Measurements from ENCODE around the gene FAM193A.

Gene FAM193A

DNA sequence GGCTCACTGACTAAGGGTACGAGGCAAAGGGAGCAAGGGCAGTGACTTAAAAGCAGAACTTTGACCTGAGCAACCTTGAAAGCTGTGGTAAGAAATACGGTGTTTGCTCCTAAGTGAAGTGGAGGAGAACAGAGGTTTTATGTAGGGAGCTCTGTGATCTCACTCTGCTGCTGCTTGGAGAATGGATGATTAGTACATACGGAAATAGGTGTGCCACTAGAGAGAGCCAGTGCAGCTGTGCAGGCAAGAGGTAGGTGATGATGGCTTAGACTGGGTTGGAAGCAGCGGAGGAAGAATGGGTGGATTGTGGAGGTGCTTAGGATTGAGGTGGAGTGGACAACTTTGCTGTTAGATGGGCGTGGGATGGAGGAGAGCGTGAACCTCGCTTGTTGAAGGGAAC, 85.0 kb downstream of the FAM193A start:
- TF ChIP-seq, protein P1, sequence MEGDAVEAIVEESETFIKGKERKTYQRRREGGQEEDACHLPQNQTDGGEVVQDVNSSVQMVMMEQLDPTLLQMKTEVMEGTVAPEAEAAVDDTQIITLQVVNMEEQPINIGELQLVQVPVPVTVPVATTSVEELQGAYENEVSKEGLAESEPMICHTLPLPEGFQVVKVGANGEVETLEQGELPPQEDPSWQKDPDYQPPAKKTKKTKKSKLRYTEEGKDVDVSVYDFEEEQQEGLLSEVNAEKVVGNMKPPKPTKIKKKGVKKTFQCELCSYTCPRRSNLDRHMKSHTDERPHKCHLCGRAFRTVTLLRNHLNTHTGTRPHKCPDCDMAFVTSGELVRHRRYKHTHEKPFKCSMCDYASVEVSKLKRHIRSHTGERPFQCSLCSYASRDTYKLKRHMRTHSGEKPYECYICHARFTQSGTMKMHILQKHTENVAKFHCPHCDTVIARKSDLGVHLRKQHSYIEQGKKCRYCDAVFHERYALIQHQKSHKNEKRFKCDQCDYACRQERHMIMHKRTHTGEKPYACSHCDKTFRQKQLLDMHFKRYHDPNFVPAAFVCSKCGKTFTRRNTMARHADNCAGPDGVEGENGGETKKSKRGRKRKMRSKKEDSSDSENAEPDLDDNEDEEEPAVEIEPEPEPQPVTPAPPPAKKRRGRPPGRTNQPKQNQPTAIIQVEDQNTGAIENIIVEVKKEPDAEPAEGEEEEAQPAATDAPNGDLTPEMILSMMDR (IDR thresholded peaks at IDR 0.05; ENCODE audit: insufficient read depth, low read length, poor library complexity, severe bottlenecking) = no peak
- DNase-seq (ENCODE audit: extremely low read depth, insufficient read length) = no peak
- H3K27me3 ChIP-seq (replicated peaks; ENCODE audit: control insufficient read depth, insufficient read depth, low read length) = no peaks in the 10 kb centered on the region
- H3K4me3 ChIP-seq (replicated peaks; ENCODE audit: low read depth, low read length) = no peak overlapping the region
- H3K36me3 ChIP-seq (ENCODE audit: control insufficient read depth, insufficient read depth, low read length) = peaks cover 9% of the 10 kb centered on the region

DNA sequence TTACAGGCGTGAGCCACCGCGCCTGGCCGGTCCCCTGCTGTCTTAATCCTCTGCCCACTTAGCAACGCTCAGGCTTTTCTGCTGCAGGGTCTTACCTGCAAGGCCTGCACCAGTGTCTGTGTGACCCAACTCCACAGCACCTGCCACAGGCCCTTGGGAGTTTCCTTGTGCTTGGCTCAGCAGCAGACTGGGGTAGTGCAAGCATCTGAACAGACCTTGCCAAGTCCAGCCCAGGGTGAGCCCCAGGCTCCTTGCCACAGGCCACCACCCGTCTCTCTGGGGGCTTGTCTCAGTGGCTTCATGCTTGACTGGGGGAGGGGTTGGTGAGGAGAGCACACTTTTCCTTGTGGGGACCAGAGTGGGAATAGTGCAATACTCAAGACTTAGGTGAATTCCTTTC, 87.0 kb downstream of the FAM193A start:
- DNase-seq (ENCODE audit: extremely low read depth, insufficient read length) = no peak
- H3K36me3 ChIP-seq (ENCODE audit: control insufficient read depth, insufficient read depth, low read length) = peaks cover 15% of the 10 kb centered on the region

DNA sequence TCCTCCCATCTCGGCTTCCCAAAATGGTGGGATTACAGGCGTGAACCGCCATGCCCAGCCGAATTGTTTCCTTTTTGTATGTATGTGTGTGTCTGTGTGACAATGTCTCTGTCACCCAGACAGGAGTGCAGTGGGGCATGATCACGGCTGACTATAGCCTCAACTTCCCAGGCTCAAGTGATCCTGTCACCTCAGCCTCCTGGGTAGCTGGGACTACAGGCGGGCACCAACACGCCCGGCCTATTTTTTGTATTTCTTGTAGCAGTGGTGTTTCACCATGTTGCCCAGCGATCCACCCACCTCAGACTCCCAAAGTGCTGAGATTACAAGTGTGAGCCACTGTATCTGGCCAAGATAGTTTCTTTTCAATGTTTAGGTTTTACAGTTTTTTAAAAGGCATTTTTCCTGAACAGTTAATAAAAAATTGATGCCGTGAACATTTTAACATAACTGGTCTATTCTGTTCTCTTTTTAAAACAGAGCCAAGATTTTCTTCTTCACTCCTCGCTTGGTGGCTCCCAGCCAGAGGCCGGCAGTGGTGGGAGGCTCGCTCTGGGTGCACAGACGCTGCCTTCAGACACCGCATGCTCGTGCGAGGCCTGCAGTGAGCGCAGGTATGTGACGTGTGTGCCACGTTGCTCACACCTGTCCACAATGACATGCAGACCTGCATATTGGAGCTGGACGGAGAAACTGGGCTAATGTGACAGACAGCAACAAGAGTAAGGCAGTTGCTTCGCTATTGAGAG, 88.5 kb downstream of the FAM193A start:
- H3K36me3 ChIP-seq (ENCODE audit: control insufficient read depth, insufficient read depth, low read length) = peaks cover 17% of the 10 kb centered on the region
- no peak overlapping the region for H3K4me3 ChIP-seq (replicated peaks; ENCODE audit: low read depth, low read length)
- TF ChIP-seq, protein P1 (IDR thresholded peaks at IDR 0.05; ENCODE audit: insufficient read depth, low read length, poor library complexity, severe bottlenecking) = no peak
- no peaks in the 10 kb centered on the region for H3K27me3 ChIP-seq (replicated peaks; ENCODE audit: control insufficient read depth, insufficient read depth, low read length)
- DNase-seq (ENCODE audit: extremely low read depth, insufficient read length) = no peak

More for the DNA sequence above, 87.0 kb downstream of the FAM193A start:
- Histone ChIP-seq H3K27me3 (replicated peaks; ENCODE audit: control insufficient read depth, insufficient read depth, low read length) (no peaks in the 10 kb centered on the region), H3K4me3 (replicated peaks; ENCODE audit: low read depth, low read length) (no peak overlapping the region)
- TF ChIP-seq, protein P1 (IDR thresholded peaks at IDR 0.05; ENCODE audit: insufficient read depth, low read length, poor library complexity, severe bottlenecking) = no peak

DNA sequence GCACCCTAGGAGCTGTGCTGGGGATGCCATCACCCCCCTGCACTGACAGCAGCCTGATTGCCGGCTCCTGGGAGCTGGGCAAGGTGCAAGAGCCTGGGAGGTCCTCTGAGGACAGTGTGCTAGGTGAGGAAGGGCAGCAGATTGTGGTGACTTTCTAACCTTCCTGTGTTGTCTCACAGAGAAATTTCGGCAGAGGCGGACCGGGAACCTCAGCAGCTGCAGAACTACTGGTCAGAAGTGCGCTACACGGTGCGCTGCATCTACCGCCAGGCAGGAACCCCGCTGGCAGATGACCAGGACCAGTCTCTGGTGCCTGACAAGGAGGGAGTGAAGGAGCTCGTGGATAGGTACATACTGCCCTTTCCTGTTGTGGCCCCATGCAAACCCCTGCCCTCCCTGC, 89.8 kb downstream of the FAM193A start:
- TF ChIP-seq, protein P1 (IDR thresholded peaks at IDR 0.05; ENCODE audit: insufficient read depth, low read length, poor library complexity, severe bottlenecking) = no peak
- peaks cover 27% of the 10 kb centered on the region for H3K36me3 ChIP-seq (ENCODE audit: control insufficient read depth, insufficient read depth, low read length)
- no peaks in the 10 kb centered on the region for H3K27me3 ChIP-seq (replicated peaks; ENCODE audit: control insufficient read depth, insufficient read depth, low read length)

DNA sequence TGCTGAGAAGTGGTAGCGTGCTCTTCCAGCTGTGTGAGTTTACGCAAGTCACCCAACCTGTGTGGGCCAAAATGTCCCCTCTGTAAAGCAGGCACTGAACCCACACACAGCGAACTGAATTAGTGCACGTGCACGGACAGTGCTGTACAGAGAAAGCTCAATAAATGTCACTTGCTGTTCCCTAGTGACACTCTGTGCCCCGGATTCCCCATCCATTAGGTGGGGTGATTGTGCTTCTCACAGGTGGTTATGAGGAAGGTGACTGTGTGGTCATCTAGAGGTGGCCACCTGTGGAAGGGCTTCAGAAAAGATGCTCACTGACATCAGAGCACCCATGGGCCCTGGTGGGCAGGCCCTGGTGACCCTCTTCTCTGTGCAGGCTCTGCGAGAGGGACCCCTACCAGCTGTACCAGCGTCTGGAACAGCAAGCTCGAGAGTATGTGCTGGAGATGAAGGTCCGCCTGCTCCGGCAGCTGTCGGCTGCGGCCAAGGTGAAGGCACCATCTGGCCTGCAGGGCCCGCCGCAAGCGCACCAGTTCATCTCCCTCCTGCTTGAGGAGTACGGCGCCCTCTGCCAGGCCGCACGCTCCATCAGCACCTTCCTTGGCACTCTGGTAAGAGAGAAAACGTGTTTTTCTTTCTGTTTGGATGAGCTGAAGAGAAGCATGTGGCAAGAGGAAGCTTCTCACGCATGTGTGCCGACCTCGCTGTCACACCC, 94.3 kb downstream of the FAM193A start:
- DNase-seq (ENCODE audit: extremely low read depth, insufficient read length) = no peak
- no peaks in the 10 kb centered on the region for H3K27me3 ChIP-seq (replicated peaks; ENCODE audit: control insufficient read depth, insufficient read depth, low read length)
- TF ChIP-seq, protein P1 (IDR thresholded peaks at IDR 0.05; ENCODE audit: insufficient read depth, low read length, poor library complexity, severe bottlenecking) = no peak
- H3K36me3 ChIP-seq (ENCODE audit: control insufficient read depth, insufficient read depth, low read length) = peaks cover 27% of the 10 kb centered on the region
- H3K4me3 ChIP-seq (replicated peaks; ENCODE audit: low read depth, low read length) = no peak overlapping the region

More for the DNA sequence above, 89.8 kb downstream of the FAM193A start:
- DNase-seq (ENCODE audit: extremely low read depth, insufficient read length) = no peak
- H3K4me3 ChIP-seq (replicated peaks; ENCODE audit: low read depth, low read length) = no peak overlapping the region
